SK-N-SH treated with all-trans-retinoic acid at 6 μM for 48 hours (cell line): Measurements from ENCODE around the gene RAB3IL1.

Experiments
- ATAC-seq: fragments of 200-7000 bp; cut with Tn5 transposase; 3 replicates; pipeline ENCODE4 v1.9.1; 2020; ENCODE audit warnings: mild to moderate bottlenecking, moderate library complexity
- ARNTL ChIP-seq: fragments of 450-650 bp; formaldehyde crosslinking; IDR thresholded peaks from 2 replicates; pipeline ENCODE4 v1.5.0; 2020; ENCODE audit warnings: low read depth, mild to moderate bottlenecking, moderate library complexity, borderline replicate concordance
- CSDC2 ChIP-seq: fragments of 250-450 bp; sonication (Bioruptor Pico); IDR thresholded peaks from 2 replicates; pipeline ENCODE4 v1.5.0; 2020; ENCODE audit warnings: mild to moderate bottlenecking, moderate library complexity
- ESRRG ChIP-seq: fragments of 250-450 bp; sonication (Bioruptor Pico); IDR thresholded peaks from 2 replicates; pipeline ENCODE4 v1.6.1; 2021; ENCODE audit warnings: mild to moderate bottlenecking
- GLIS3 ChIP-seq: fragments of 250-450 bp; sonication (Bioruptor Pico); IDR thresholded peaks from 2 replicates; pipeline ENCODE4 v1.5.0; 2020; ENCODE audit warnings: mild to moderate bottlenecking, moderate library complexity
- ISL1 ChIP-seq: fragments of 250-450 bp; sonication (Bioruptor Pico); IDR thresholded peaks from 2 replicates; pipeline ENCODE4 v2.1.2; 2022; ENCODE audit warnings: mild to moderate bottlenecking, moderate library complexity
- OSR1 ChIP-seq: fragments of 250-450 bp; sonication (Bioruptor Pico); IDR thresholded peaks from 2 replicates; pipeline ENCODE4 v1.8.0; 2022; ENCODE audit warnings: moderate library complexity, mild to moderate bottlenecking, inconsistent platforms
- PPARA ChIP-seq: fragments of 250-450 bp; sonication (Bioruptor Pico); IDR thresholded peaks from 2 replicates; pipeline ENCODE4 v1.5.0; 2020; ENCODE audit warnings: mild to moderate bottlenecking, borderline replicate concordance
- RARB ChIP-seq: fragments of 250-450 bp; sonication (Bioruptor Pico); IDR thresholded peaks from 2 replicates; pipeline ENCODE4 v1.8.0; 2021; ENCODE audit warnings: mild to moderate bottlenecking, moderate library complexity
- SNAI2 ChIP-seq: fragments of 250-450 bp; sonication (Bioruptor Pico); IDR thresholded peaks from 2 replicates; pipeline ENCODE4 v1.5.0; 2020; ENCODE audit warnings: mild to moderate bottlenecking, moderate library complexity
- TCF4 ChIP-seq: fragments of 250-450 bp; sonication (Bioruptor Pico); IDR thresholded peaks from 2 replicates; pipeline ENCODE4 v1.8.0; 2021; ENCODE audit warnings: mild to moderate bottlenecking, moderate library complexity, borderline replicate concordance
- ZFP3 ChIP-seq: fragments of 250-450 bp; sonication (Bioruptor Pico); IDR thresholded peaks from 2 replicates; pipeline ENCODE4 v1.5.0; 2020; ENCODE audit warnings: mild to moderate bottlenecking, moderate library complexity
- ZFP30 ChIP-seq: fragments of 450-650 bp; formaldehyde crosslinking; IDR thresholded peaks from 2 replicates; pipeline ENCODE4 v1.5.0; 2022; ENCODE audit warnings: mild to moderate bottlenecking, moderate library complexity
- ZNF565 ChIP-seq: fragments of 450-650 bp; formaldehyde crosslinking; conservative IDR thresholded peaks from 2 replicates; pipeline ENCODE4 v1.5.0; 2020; ENCODE audit warnings: low read depth, mild to moderate bottlenecking, moderate library complexity
- ZNF70 ChIP-seq: fragments of 450-650 bp; formaldehyde crosslinking; IDR thresholded peaks from 2 replicates; pipeline ENCODE4 v1.5.0; 2020; ENCODE audit warnings: mild to moderate bottlenecking, moderate library complexity
- ZNF8 ChIP-seq: fragments of 450-650 bp; formaldehyde crosslinking; IDR thresholded peaks from 2 replicates; pipeline ENCODE4 v1.5.0; 2020; ENCODE audit warnings: mild to moderate bottlenecking, moderate library complexity
- TF ChIP-seq, protein P1 (sequence below): fragments of 250-450 bp; sonication (Bioruptor Pico); IDR thresholded peaks from 2 replicates; pipeline ENCODE4 v1.5.1; 2021; ENCODE audit warnings: mild to moderate bottlenecking, moderate library complexity
- TF ChIP-seq, protein P2 (sequence below): fragments of 250-450 bp; sonication (Bioruptor Pico); IDR thresholded peaks from 2 replicates; pipeline ENCODE4 v1.5.0; 2020; ENCODE audit warnings: mild to moderate bottlenecking, moderate library complexity
- TF ChIP-seq, protein P3 (sequence below): fragments of 250-450 bp; sonication (Bioruptor Pico); IDR thresholded peaks from 2 replicates; pipeline ENCODE4 v1.5.1; 2020; ENCODE audit warnings: low read depth, mild to moderate bottlenecking, moderate library complexity
- TF ChIP-seq, protein P4 (sequence below): fragments of 250-450 bp; sonication (Bioruptor Pico); IDR thresholded peaks from 2 replicates; pipeline ENCODE4 v1.8.0; 2020; ENCODE audit warnings: mild to moderate bottlenecking, moderate library complexity, borderline replicate concordance
- TF ChIP-seq, protein P5 (sequence below): fragments of 250-450 bp; sonication (Bioruptor Pico); IDR thresholded peaks from 2 replicates; pipeline ENCODE4 v1.8.0; 2021; ENCODE audit warnings: low read depth, mild to moderate bottlenecking, moderate library complexity, borderline replicate concordance

RAB3IL1 gene

DNA sequence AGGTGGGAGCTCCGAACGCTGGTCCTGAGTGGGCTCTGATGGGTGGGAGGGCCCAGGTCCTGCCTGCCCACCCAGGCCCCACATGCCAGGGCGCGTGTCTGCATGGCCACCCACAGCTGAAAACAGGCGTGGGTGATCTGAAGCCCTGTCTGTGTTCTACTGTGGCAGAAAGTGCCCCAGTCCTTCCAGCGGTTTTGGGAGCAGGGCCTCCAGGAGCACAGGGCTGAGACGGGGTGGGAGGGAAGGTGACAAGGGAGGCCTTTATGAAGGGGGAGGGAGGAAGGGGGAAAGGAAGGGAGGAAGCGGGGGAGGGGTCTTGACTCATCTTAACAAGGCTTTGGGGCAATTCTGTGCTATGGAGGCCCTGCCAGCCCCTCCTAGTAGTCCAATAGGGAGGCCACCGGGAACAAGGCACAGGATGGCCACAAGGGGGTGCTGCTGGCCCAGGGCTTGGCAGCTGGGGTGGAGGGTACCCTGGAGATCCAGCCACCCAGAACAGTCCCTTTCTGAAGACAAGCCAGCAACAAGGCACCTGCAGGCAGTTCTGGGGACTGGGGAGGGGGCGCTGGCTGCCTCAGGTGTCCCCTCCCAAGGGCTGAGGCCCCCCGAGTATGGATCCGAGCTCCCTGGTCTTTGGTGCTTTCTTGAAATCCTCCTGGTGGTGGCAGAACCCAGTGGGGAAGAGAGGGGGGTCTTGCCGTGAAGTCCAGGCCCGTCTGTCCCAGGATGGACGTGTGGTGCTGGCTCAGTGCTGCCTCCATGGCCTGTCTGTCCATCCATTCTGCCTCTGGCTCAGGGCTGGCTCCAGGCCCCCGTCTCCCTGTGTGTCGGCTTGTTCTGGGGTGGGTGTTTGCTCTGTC is 19.7 kb downstream of the RAB3IL1 start:
- ATAC-seq: peak; percentile 81
- TF ChIP-seq OSR1 (CRISPR knock-in tag) (no peak), PPARA (CRISPR knock-in tag) (no peak), GLIS3 (no peak), RARB (CRISPR knock-in tag) (no peak), ZNF8 (CRISPR knock-in tag) (no peak), ZNF70 (no peak), CSDC2 (no peak), ZNF565 (CRISPR knock-in tag) (no peak), TCF4 (no peak), ZFP3 (no peak), ARNTL (CRISPR knock-in tag) (no peak), SNAI2 (no peak), ISL1 (no peak), ESRRG (CRISPR knock-in tag) (no peak), ZFP30 (CRISPR knock-in tag) (no peak)
- TF ChIP-seq, protein P1, sequence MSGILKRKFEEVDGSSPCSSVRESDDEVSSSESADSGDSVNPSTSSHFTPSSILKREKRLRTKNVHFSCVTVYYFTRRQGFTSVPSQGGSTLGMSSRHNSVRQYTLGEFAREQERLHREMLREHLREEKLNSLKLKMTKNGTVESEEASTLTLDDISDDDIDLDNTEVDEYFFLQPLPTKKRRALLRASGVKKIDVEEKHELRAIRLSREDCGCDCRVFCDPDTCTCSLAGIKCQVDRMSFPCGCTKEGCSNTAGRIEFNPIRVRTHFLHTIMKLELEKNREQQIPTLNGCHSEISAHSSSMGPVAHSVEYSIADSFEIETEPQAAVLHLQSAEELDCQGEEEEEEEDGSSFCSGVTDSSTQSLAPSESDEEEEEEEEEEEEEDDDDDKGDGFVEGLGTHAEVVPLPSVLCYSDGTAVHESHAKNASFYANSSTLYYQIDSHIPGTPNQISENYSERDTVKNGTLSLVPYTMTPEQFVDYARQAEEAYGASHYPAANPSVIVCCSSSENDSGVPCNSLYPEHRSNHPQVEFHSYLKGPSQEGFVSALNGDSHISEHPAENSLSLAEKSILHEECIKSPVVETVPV (CRISPR knock-in tag): no peak
- TF ChIP-seq, protein P2, sequence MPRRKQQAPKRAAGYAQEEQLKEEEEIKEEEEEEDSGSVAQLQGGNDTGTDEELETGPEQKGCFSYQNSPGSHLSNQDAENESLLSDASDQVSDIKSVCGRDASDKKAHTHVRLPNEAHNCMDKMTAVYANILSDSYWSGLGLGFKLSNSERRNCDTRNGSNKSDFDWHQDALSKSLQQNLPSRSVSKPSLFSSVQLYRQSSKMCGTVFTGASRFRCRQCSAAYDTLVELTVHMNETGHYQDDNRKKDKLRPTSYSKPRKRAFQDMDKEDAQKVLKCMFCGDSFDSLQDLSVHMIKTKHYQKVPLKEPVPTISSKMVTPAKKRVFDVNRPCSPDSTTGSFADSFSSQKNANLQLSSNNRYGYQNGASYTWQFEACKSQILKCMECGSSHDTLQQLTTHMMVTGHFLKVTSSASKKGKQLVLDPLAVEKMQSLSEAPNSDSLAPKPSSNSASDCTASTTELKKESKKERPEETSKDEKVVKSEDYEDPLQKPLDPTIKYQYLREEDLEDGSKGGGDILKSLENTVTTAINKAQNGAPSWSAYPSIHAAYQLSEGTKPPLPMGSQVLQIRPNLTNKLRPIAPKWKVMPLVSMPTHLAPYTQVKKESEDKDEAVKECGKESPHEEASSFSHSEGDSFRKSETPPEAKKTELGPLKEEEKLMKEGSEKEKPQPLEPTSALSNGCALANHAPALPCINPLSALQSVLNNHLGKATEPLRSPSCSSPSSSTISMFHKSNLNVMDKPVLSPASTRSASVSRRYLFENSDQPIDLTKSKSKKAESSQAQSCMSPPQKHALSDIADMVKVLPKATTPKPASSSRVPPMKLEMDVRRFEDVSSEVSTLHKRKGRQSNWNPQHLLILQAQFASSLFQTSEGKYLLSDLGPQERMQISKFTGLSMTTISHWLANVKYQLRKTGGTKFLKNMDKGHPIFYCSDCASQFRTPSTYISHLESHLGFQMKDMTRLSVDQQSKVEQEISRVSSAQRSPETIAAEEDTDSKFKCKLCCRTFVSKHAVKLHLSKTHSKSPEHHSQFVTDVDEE: no peak
- TF ChIP-seq, protein P3, sequence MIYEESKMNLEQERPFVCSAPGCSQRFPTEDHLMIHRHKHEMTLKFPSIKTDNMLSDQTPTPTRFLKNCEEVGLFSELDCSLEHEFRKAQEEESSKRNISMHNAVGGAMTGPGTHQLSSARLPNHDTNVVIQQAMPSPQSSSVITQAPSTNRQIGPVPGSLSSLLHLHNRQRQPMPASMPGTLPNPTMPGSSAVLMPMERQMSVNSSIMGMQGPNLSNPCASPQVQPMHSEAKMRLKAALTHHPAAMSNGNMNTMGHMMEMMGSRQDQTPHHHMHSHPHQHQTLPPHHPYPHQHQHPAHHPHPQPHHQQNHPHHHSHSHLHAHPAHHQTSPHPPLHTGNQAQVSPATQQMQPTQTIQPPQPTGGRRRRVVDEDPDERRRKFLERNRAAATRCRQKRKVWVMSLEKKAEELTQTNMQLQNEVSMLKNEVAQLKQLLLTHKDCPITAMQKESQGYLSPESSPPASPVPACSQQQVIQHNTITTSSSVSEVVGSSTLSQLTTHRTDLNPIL: no peak
- TF ChIP-seq, protein P4, sequence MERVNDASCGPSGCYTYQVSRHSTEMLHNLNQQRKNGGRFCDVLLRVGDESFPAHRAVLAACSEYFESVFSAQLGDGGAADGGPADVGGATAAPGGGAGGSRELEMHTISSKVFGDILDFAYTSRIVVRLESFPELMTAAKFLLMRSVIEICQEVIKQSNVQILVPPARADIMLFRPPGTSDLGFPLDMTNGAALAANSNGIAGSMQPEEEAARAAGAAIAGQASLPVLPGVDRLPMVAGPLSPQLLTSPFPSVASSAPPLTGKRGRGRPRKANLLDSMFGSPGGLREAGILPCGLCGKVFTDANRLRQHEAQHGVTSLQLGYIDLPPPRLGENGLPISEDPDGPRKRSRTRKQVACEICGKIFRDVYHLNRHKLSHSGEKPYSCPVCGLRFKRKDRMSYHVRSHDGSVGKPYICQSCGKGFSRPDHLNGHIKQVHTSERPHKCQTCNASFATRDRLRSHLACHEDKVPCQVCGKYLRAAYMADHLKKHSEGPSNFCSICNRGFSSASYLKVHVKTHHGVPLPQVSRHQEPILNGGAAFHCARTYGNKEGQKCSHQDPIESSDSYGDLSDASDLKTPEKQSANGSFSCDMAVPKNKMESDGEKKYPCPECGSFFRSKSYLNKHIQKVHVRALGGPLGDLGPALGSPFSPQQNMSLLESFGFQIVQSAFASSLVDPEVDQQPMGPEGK (CRISPR knock-in tag): no peak
- TF ChIP-seq, protein P5, sequence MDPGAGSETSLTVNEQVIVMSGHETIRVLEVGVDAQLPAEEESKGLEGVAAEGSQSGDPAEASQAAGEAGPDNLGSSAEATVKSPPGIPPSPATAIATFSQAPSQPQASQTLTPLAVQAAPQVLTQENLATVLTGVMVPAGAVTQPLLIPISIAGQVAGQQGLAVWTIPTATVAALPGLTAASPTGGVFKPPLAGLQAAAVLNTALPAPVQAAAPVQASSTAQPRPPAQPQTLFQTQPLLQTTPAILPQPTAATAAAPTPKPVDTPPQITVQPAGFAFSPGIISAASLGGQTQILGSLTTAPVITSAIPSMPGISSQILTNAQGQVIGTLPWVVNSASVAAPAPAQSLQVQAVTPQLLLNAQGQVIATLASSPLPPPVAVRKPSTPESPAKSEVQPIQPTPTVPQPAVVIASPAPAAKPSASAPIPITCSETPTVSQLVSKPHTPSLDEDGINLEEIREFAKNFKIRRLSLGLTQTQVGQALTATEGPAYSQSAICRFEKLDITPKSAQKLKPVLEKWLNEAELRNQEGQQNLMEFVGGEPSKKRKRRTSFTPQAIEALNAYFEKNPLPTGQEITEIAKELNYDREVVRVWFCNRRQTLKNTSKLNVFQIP (CRISPR knock-in tag): no peak

DNA sequence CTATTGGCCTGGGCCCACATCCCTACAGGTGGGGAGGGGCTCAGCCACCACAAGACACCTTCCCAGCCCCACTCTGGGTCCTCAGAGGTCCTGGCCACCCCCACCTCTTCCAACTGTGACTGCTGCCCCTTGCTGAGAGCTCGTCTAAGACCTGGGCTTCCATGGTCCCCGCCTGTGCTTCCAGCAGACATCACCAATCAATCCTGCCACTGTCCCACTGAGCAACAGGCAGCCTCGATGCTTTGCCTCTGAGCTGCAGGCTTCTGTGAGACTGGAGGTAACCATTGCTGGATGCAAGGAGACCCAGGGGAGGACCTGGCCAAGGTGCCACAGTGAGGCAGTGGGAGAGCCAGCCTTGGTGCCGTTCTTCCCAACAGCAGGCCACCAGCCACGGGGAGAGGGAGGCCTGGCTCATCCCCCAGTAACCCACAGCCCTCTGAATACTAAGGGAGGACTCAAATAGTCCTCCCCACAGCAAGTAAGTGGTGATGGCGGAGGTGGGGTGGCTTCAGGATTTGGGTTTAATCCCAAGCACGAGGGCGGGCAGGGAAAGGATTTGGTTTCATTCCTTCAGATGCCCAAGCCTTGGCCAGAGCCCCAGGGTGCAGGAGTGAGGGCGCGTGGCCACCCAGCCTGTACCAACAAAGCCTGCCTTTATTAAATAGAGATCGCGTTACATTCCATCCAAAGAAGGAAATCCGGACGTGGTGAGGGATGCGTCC is 20.5 kb downstream of the RAB3IL1 start:
- no peak for ATAC-seq
- TF ChIP-seq ZFP3 (no peak), ZNF8 (CRISPR knock-in tag) (no peak), TCF4 (no peak), ZNF565 (CRISPR knock-in tag) (no peak), PPARA (CRISPR knock-in tag) (no peak), GLIS3 (no peak), ISL1 (no peak)
- TF ChIP-seq, protein P5 (CRISPR knock-in tag): no peak
- TF ChIP-seq, protein P4 (CRISPR knock-in tag): no peak
